Mucosa of rectum (tissue), 2 donors: ENCODE results near the gene PSMD8.
A peak's percentile ranks its signal among the peaks of the same experiment; 100 is the strongest.
"Not testable (repeated sequence)": the region's sequence is repeated elsewhere in the genome, so short reads cannot be mapped to it uniquely, and the experiment has no call there.

Experiments used
- H3K27ac ChIP-seq, 2 donors: one replicate each; pipeline ENCODE4 v1.7.0; 2013; ENCODE audit warnings: inconsistent platforms in 2 of 2, low read depth in 2 of 2, low read length in 2 of 2
- H3K27me3 ChIP-seq, 2 donors: one replicate each; pipeline ENCODE4 v1.7.0; 2013; ENCODE audit warnings: low read length in 2 of 2; ENCODE audit not compliant: control insufficient read depth in 2 of 2, insufficient read depth in 2 of 2
- H3K36me3 ChIP-seq, 2 donors: one replicate each; pipeline ENCODE4 v1.7.0; 2013; ENCODE audit warnings: low read length in 2 of 2; ENCODE audit not compliant: control insufficient read depth in 2 of 2, insufficient read depth in 2 of 2
- H3K4me1 ChIP-seq, 2 donors: one replicate each; pipeline ENCODE4 v1.7.0; 2013; ENCODE audit warnings: low read length in 2 of 2, mild to moderate bottlenecking in 1 of 2; ENCODE audit not compliant: control insufficient read depth in 2 of 2, insufficient read depth in 2 of 2
- H3K4me3 ChIP-seq, 2 donors: one replicate each; pipeline ENCODE4 v1.7.0; 2013; ENCODE audit warnings: low read length in 2 of 2
- H3K9ac ChIP-seq, 2 donors: one replicate each; pipeline ENCODE4 v1.7.0; 2013; ENCODE audit warnings: low read length in 2 of 2, low read depth in 1 of 2, mild to moderate bottlenecking in 1 of 2
- H3K9me3 ChIP-seq, 2 donors: one replicate each; pipeline ENCODE4 v1.7.0; 2013; ENCODE audit warnings: low read length in 2 of 2; ENCODE audit not compliant: control insufficient read depth in 2 of 2
- donor health status: healthy.
- donor health status: Normal muscosa, but diverticular disease.

PSMD8 gene

GRCh38 chr19:38421856-38422255 is 47.5 kb downstream of the PSMD8 start:
- Histone ChIP-seq H3K9ac (no peak overlapping the region), H3K27ac (no peak overlapping the region), H3K4me3 (no peak overlapping the region), H3K27me3 (peaks cover 0 to 4% of the 10 kb centered on the region in 2 donors), H3K9me3 (no peaks in the 10 kb centered on the region), H3K4me1 (peaks cover 6 to 7% of the 10 kb centered on the region in 2 donors), H3K36me3 (no peaks in the 10 kb centered on the region)

GRCh38 chr19:38422438-38422837 is 48.1 kb downstream of the PSMD8 start:
- Histone ChIP-seq H3K9me3 (no peaks in the 10 kb centered on the region), H3K4me1 (peaks cover 5 to 7% of the 10 kb centered on the region in 2 donors), H3K27me3 (peaks cover 0 to 4% of the 10 kb centered on the region in 2 donors)

GRCh38 chr19:38424272-38424671 is 49.9 kb downstream of the PSMD8 start:
- H3K9me3 ChIP-seq, result no peaks in the 10 kb centered on the region
- H3K36me3 ChIP-seq, result no peaks in the 10 kb centered on the region
- H3K4me1 ChIP-seq, result no peaks in the 10 kb centered on the region
- H3K27ac ChIP-seq, result no peak overlapping the region
- no peak overlapping the region for H3K9ac ChIP-seq
- no peak overlapping the region for H3K4me3 ChIP-seq
- H3K27me3 ChIP-seq, result peaks cover 0 to 3% of the 10 kb centered on the region in 2 donors

More at GRCh38 chr19:38422438-38422837, 48.1 kb downstream of the PSMD8 start:
- Histone ChIP-seq H3K27ac (no peak overlapping the region), H3K36me3 (no peaks in the 10 kb centered on the region), H3K4me3 (no peak overlapping the region), H3K9ac (no peak overlapping the region)

GRCh38 chr19:38425222-38425809 is 50.9 kb downstream of the PSMD8 start:
- H3K4me3 ChIP-seq, result peak overlapping the region; percentile 3 to 48
- H3K36me3 ChIP-seq, result no peaks in the 10 kb centered on the region
- no peaks in the 10 kb centered on the region for H3K4me1 ChIP-seq
- H3K27ac ChIP-seq, result peak overlapping the region in 1 of 2 donors; percentile 16
- no peaks in the 10 kb centered on the region for H3K9me3 ChIP-seq
- H3K9ac ChIP-seq, result peak overlapping the region in 1 of 2 donors; percentile 6
- peaks cover 0 to 6% of the 10 kb centered on the region in 2 donors for H3K27me3 ChIP-seq

GRCh38 chr19:38425810-38426466 is 51.6 kb downstream of the PSMD8 start, which contains the start of gene RASGRP4:
Gene RASGRP4, minus strand, starts transcription at chr19:38426219. Its CDS starts 128 bp downstream, at chr19:38426091.
- Histone ChIP-seq H3K27me3 (peaks cover 0 to 5% of the 10 kb centered on the region in 2 donors), H3K9ac (peak within 1 kb of the TSS in 1 of 2 donors; percentile 6), H3K27ac (peak within 1 kb of the TSS in 1 of 2 donors; percentile 16), H3K9me3 (no peaks in the 10 kb centered on the region), H3K4me3 (peak within 1 kb of the TSS; percentile 3 to 48), H3K36me3 (no peaks in the 10 kb centered on the region), H3K4me1 (no peaks in the 10 kb centered on the region)

- H3K4me1 ChIP-seq, H3K9me3 ChIP-seq, H3K9ac ChIP-seq, H3K4me3 ChIP-seq, H3K36me3 ChIP-seq, H3K27me3 ChIP-seq, H3K27ac ChIP-seq: not testable (repeated sequence)
Observed at GRCh38 chr19:38427035-38427677, 52.8 kb downstream of the PSMD8 start.

- Histone ChIP-seq H3K36me3 (no peaks in the 10 kb centered on the region), H3K4me1 (no peaks in the 10 kb centered on the region), H3K4me3 (no peak overlapping the region), H3K9me3 (no peaks in the 10 kb centered on the region), H3K27ac (no peak overlapping the region), H3K9ac (no peak overlapping the region), H3K27me3 (peaks cover 0 to 6% of the 10 kb centered on the region in 2 donors)
Observed at GRCh38 chr19:38429055-38429810, 54.9 kb downstream of the PSMD8 start.

- Histone ChIP-seq H3K4me1 (no peaks in the 10 kb centered on the region), H3K4me3 (no peak overlapping the region), H3K36me3 (no peaks in the 10 kb centered on the region), H3K9me3 (no peaks in the 10 kb centered on the region), H3K27me3 (peaks cover 4 to 8% of the 10 kb centered on the region in 2 donors), H3K9ac (no peak overlapping the region), H3K27ac (no peak overlapping the region)
Observed at GRCh38 chr19:38429811-38430156, 55.4 kb downstream of the PSMD8 start.

GRCh38 chr19:38430931-38431330 is 56.6 kb downstream of the PSMD8 start:
- Histone ChIP-seq H3K9ac (no peak overlapping the region), H3K4me1 (no peaks in the 10 kb centered on the region), H3K9me3 (no peaks in the 10 kb centered on the region), H3K27ac (no peak overlapping the region), H3K4me3 (no peak overlapping the region), H3K36me3 (no peaks in the 10 kb centered on the region), H3K27me3 (peaks cover 6 to 10% of the 10 kb centered on the region in 2 donors)
